ENCODE results near the gene IL32.
"Not testable (repeated sequence)": the region's sequence is repeated elsewhere in the genome, so short reads cannot be mapped to it uniquely, and the experiment has no call there.

The IL32 gene

DNA sequence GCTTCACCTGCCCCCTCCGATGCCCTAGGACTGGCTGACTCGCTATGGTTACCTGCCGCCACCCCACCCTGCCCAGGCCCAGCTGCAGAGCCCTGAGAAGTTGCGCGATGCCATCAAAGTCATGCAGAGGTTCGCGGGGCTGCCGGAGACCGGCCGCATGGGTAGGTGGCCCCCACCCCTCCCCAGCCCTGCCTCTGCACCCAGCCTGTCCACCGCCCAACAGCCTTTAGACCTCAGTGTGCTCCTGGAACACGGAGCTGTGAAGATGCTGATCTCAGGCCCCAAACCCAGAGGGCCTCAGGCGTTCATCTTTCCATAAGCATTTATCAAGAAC, 18.1 kb upstream of the IL32 start:
- no peaks in the 10 kb centered on the region for H3K36me3 ChIP-seq (replicated peaks)
- DNase-seq, result no peak
- in situ Hi-C loops (cut with HindIII; ENCODE audit: low pct_ligation_motif_present, low sequenced_read_pairs), result no loop called here
- no peak overlapping the region for H3K4me3 ChIP-seq (ENCODE audit: low read depth, low read length)
- no peak overlapping the region for H3K27ac ChIP-seq
- H3K27me3 ChIP-seq (replicated peaks), result peaks cover 11% of the 10 kb centered on the region
- TF ChIP-seq, protein P1, sequence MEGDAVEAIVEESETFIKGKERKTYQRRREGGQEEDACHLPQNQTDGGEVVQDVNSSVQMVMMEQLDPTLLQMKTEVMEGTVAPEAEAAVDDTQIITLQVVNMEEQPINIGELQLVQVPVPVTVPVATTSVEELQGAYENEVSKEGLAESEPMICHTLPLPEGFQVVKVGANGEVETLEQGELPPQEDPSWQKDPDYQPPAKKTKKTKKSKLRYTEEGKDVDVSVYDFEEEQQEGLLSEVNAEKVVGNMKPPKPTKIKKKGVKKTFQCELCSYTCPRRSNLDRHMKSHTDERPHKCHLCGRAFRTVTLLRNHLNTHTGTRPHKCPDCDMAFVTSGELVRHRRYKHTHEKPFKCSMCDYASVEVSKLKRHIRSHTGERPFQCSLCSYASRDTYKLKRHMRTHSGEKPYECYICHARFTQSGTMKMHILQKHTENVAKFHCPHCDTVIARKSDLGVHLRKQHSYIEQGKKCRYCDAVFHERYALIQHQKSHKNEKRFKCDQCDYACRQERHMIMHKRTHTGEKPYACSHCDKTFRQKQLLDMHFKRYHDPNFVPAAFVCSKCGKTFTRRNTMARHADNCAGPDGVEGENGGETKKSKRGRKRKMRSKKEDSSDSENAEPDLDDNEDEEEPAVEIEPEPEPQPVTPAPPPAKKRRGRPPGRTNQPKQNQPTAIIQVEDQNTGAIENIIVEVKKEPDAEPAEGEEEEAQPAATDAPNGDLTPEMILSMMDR (IDR thresholded peaks at IDR 0.05; ENCODE audit: low read depth, low read length, missing control alignments), result no peak

DNA sequence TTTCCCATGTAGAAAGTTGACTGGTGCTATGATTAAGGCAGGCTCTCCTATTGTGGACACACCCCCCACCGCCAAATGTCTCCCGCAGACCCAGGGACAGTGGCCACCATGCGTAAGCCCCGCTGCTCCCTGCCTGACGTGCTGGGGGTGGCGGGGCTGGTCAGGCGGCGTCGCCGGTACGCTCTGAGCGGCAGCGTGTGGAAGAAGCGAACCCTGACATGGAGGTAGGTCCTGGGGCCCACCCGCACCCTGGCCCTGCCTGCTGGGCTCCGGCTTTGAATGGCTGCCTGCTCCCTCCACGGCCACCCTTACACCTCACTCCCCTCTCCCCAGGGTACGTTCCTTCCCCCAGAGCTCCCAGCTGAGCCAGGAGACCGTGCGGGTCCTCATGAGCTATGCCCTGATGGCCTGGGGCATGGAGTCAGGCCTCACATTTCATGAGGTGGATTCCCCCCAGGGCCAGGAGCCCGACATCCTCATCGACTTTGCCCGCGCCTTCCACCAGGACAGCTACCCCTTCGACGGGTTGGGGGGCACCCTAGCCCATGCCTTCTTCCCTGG, 15.4 kb upstream of the IL32 start:
- H3K36me3 ChIP-seq (replicated peaks), result no peaks in the 10 kb centered on the region
- H3K27me3 ChIP-seq (replicated peaks), result peaks cover 11% of the 10 kb centered on the region
- no peak overlapping the region for H3K27ac ChIP-seq
- in situ Hi-C loops (cut with HindIII; ENCODE audit: low pct_ligation_motif_present, low sequenced_read_pairs), result no loop called here
- no peak overlapping the region for H3K4me3 ChIP-seq (ENCODE audit: low read depth, low read length)
- DNase-seq, result no peak
- TF ChIP-seq, protein P1 (IDR thresholded peaks at IDR 0.05; ENCODE audit: low read depth, low read length, missing control alignments), result no peak

DNA sequence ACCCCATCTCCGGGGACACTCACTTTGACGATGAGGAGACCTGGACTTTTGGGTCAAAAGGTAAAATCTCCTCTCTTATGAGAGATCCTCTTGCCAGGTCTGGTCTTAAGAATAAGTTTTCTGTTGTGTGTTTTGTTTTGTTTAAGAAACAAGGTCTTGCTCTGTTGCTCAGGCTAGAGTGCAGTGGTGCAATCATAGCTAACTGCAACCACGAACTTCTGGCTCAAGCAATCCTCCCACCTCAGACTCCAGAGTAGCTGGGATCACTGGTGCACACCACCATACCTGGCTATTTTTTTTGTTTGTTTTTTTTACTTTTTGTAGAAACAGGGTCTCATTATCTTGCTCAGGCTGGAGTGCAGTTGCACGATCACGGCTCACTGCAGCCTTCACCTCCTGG, 15.0 kb upstream of the IL32 start:
- H3K36me3 ChIP-seq (replicated peaks), result no peaks in the 10 kb centered on the region
- TF ChIP-seq, protein P1 (IDR thresholded peaks at IDR 0.05; ENCODE audit: low read depth, low read length, missing control alignments), result no peak
- no peak overlapping the region for H3K27ac ChIP-seq
- no peak overlapping the region for H3K4me3 ChIP-seq (ENCODE audit: low read depth, low read length)
- peaks cover 11% of the 10 kb centered on the region for H3K27me3 ChIP-seq (replicated peaks)
- no peak for DNase-seq
- in situ Hi-C loops (cut with HindIII; ENCODE audit: low pct_ligation_motif_present, low sequenced_read_pairs), result no loop called here

DNA sequence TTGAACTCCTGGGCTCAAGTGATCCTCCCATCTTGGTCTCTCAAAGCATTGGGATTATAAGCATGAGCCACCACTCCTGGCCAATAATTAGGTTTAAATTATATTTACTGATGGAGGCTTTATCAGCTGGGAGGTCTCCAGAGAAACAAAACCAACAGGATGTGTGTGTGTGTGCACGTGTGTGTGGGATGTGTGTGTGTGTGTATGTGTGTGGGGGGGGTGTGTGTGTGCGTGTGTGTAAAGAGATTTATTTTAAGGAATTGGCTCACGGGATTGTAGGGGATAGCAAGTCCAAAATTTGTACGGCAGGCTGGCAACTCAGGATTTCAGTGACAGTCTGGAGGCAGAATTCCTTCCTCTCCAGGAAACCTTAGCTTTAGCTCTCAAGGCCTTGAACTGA, 14.4 kb upstream of the IL32 start:
- TF ChIP-seq, protein P1 (IDR thresholded peaks at IDR 0.05; ENCODE audit: low read depth, low read length, missing control alignments), result no peak
- in situ Hi-C loops (cut with HindIII; ENCODE audit: low pct_ligation_motif_present, low sequenced_read_pairs), result no loop called here
- H3K4me3 ChIP-seq (ENCODE audit: low read depth, low read length), result no peak overlapping the region
- no peak overlapping the region for H3K27ac ChIP-seq
- peaks cover 11% of the 10 kb centered on the region for H3K27me3 ChIP-seq (replicated peaks)
- H3K36me3 ChIP-seq (replicated peaks), result no peaks in the 10 kb centered on the region
- no peak for DNase-seq

DNA sequence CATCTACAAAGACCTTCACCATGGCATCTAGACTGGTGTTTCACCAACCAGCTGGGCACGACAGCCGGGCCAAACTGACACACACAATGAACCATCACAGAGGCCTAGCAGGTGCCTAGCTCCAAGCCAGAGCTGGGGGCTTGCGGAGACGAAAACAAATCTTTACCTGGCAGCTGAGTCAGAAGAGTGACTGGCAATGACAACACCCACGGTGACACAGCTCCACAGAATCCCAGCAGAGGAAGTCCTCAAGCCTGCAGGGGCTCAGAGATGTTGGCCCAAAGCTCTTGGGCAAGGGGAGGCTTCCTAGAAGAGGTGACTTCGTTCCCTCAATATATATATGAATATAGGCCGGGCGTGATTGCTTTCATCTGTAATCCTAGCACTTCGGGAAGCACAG, 13.9 kb upstream of the IL32 start:
- in situ Hi-C loops (cut with HindIII; ENCODE audit: low pct_ligation_motif_present, low sequenced_read_pairs), result no loop called here
- TF ChIP-seq, protein P1 (IDR thresholded peaks at IDR 0.05; ENCODE audit: low read depth, low read length, missing control alignments), result no peak
- peaks cover 7% of the 10 kb centered on the region for H3K27me3 ChIP-seq (replicated peaks)
- no peak for DNase-seq
- H3K36me3 ChIP-seq (replicated peaks), result no peaks in the 10 kb centered on the region
- H3K4me3 ChIP-seq (ENCODE audit: low read depth, low read length), result no peak overlapping the region
- H3K27ac ChIP-seq, result no peak overlapping the region

DNA sequence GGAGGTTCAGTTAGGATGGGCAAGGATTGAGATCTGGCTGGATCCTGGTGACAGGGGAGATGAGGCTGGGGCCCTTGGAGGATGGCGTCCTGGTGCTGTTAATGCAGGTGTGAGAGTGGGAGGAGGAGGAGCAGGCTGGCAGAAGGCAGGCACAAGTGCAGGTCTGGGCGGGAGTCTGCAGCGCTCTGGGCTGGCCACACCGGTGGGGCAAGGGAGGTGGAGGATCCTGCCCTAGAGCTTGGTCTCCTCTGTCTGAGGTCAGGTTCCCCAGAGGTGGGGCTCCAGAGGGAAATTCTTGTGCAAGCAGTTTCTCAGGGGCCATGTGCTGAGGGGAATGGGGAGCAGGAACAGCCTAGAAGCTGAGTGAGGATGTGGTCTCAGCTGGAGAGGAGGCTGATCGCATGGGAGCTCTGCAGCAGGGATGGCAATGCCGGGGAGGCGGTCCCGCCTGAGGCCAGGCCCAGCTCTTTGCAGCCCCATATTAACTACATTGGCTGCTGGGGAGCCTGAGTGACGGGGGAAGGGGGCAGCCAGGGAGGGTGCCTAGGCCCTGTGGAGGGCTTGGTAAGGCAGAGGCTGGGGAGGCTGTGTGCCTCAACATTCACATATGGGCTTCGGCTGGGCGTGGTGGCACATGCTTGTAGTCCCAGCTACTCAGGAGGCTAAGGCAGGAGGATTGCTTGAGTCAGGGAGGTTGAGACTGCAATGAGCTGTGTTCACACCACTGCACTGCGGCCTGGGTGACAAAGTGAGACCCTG, 12.7 kb upstream of the IL32 start:
- H3K4me3 ChIP-seq (ENCODE audit: low read depth, low read length); H3K27me3 ChIP-seq (replicated peaks); H3K27ac ChIP-seq; H3K36me3 ChIP-seq (replicated peaks); in situ Hi-C loops (cut with HindIII; ENCODE audit: low pct_ligation_motif_present, low sequenced_read_pairs); DNase-seq: not testable (repeated sequence)

DNA sequence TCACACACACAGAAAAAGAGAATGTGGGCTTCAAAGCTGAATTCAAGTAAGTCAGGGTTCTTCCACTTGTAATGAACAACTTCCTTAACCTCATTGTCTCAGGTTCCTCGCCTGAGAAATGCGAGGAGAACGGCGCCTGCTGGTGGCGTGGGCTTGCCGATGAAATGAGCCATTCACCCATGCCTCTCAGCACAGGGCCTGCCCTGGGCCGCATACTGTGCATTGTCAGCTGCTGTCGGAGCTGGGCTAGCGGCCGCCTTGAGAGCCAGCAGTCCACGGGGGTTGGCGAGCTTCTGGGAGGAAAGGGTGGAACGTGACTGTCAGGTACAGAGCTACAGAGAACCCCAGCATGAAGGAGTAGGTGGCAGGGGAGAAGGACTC, 12.1 kb upstream of the IL32 start:
- H3K4me3 ChIP-seq (ENCODE audit: low read depth, low read length); H3K27me3 ChIP-seq (replicated peaks); DNase-seq; H3K36me3 ChIP-seq (replicated peaks); H3K27ac ChIP-seq; in situ Hi-C loops (cut with HindIII; ENCODE audit: low pct_ligation_motif_present, low sequenced_read_pairs): not testable (repeated sequence)

Measured in brain microvascular endothelial cell (primary cell).